CD4-positive, alpha-beta T cell treated with Interferon alpha-2 for 1 hour (primary cell): ENCODE data around the gene UNC13C.

ENCODE experiments used
- DNase-seq, 2 donors: peaks; one replicate each; pipeline ENCODE4 v3.0.0-alpha.2; 2020 to 2022

UNC13C gene

GRCh38 chr15:54120949-54121463 is 142.8 kb downstream of the UNC13C start:
- DNase-seq, result no peak

- DNase-seq, result no peak
These were observed 149.3 kb downstream of the UNC13C start for GRCh38 chr15:54127574-54127973.

- no peak for DNase-seq
These were observed 153.2 kb downstream of the UNC13C start for GRCh38 chr15:54131410-54131809.

GRCh38 chr15:54149115-54149531 is 170.9 kb downstream of the UNC13C start:
- DNase-seq, result no peak

GRCh38 chr15:54150255-54150654 is 172.0 kb downstream of the UNC13C start:
- no peak for DNase-seq

- DNase-seq, result no peak
These were observed 180.8 kb downstream of the UNC13C start for GRCh38 chr15:54159012-54159411.

GRCh38 chr15:54187325-54187724 is 209.1 kb downstream of the UNC13C start:
- DNase-seq, result no peak

- no peak for DNase-seq
These were observed 219.8 kb downstream of the UNC13C start for GRCh38 chr15:54197995-54198394.

GRCh38 chr15:54206586-54207321 is 228.5 kb downstream of the UNC13C start:
- DNase-seq, result no peak

- no peak for DNase-seq
These were observed 230.5 kb downstream of the UNC13C start for GRCh38 chr15:54208786-54209185.

- no peak for DNase-seq
These were observed 234.4 kb downstream of the UNC13C start for GRCh38 chr15:54212635-54213034.

GRCh38 chr15:54226455-54226854 is 248.2 kb downstream of the UNC13C start:
- DNase-seq, result no peak

GRCh38 chr15:54227569-54227968 is 249.3 kb downstream of the UNC13C start:
- DNase-seq, result no peak

- no peak for DNase-seq
These were observed 272.1 kb downstream of the UNC13C start for GRCh38 chr15:54250326-54250725.

- DNase-seq, result no peak
These were observed 277.9 kb downstream of the UNC13C start for GRCh38 chr15:54256190-54256589.

GRCh38 chr15:54273928-54274327 is 295.7 kb downstream of the UNC13C start:
- no peak for DNase-seq

GRCh38 chr15:54277834-54278233 is 299.6 kb downstream of the UNC13C start:
- no peak for DNase-seq

GRCh38 chr15:54280726-54281125 is 302.5 kb downstream of the UNC13C start:
- no peak for DNase-seq

GRCh38 chr15:54282228-54282836 is 304.1 kb downstream of the UNC13C start:
- no peak for DNase-seq

- no peak for DNase-seq
These were observed 309.8 kb downstream of the UNC13C start for GRCh38 chr15:54288049-54288448.

GRCh38 chr15:54289590-54290136 is 311.4 kb downstream of the UNC13C start:
- DNase-seq, result no peak

GRCh38 chr15:54298396-54298795 is 320.2 kb downstream of the UNC13C start:
- DNase-seq, result no peak

- DNase-seq, result no peak
These were observed 326.1 kb downstream of the UNC13C start for GRCh38 chr15:54304321-54304720.

GRCh38 chr15:54305138-54305537 is 326.9 kb downstream of the UNC13C start:
- no peak for DNase-seq
